HCT116 (cell line): ENCODE measurements around the gene KIF7. TPM values are rescaled to one million over a fixed set of nuclear protein-coding genes. Genes with fewer than 3 reads are reported as not detected.

Experiments
- ATAC-seq: fragments of 200-7000 bp; cut with Tn5 transposase; 2 replicates; pipeline ENCODE4 v1.9.1; 2020; ENCODE audit warnings: mild to moderate bottlenecking, moderate library complexity
- BruUV-seq: library from RNA; stranded (reverse); fragments of 400-500 nt; replicated peaks from 2 replicates; lab custom pipeline; 2021; lab: Mats Ljungman, UMichigan
- CTCF ChIA-PET: fragments of 300-600 bp; sonication (Branson Sonifier 250); formaldehyde crosslinking; loops from one replicate; lab custom pipeline; 2021; ENCODE audit warnings: antibody characterized with exemption; lab: Charles Lee
- POLR2A ChIA-PET: fragments of 300-600, 350-600 bp; sonication (Branson Sonifier 250); formaldehyde crosslinking; loops from one replicate; lab custom pipeline; 2021; ENCODE audit warnings: antibody characterized with exemption; lab: Charles Lee
- RAD21 ChIA-PET, 2 experiments: fragments of 300-600 bp; sonication (Branson Sonifier 250); formaldehyde crosslinking; loops; one replicate each; lab custom pipeline; 2023; ENCODE audit warnings: low total read pairs in 2 of 2; ENCODE audit not compliant: uncharacterized antibody in 2 of 2, unreplicated experiment in 2 of 2, low non-redundant PET in 1 of 2; lab: Charles Lee
- DNase-seq: peaks from one replicate; pipeline ENCODE4 v3.0.0-alpha.2; 2010; ENCODE audit warnings: low read depth, low spot score
- H2AFZ ChIP-seq: fragments of 200-600 bp; shearing (Covaris generic), sonication (generic); 2 replicates; pipeline ENCODE4 v1.6.1; 2017; ENCODE audit warnings: low read depth, mixed run types, mixed read lengths, antibody characterized with exemption, low read length; ENCODE audit not compliant: poor library complexity, severe bottlenecking
- H3K27ac ChIP-seq: 2 replicates; pipeline ENCODE4 v1.5.1; 2012; ENCODE audit warnings: low read depth, low read length
- H3K27me3 ChIP-seq: fragments of 200-600 bp; sonication (generic); 2 replicates; pipeline ENCODE4 v1.6.1; 2016; ENCODE audit warnings: mixed run types, low read length, mixed read lengths; ENCODE audit not compliant: insufficient read depth
- H3K36me3 ChIP-seq, 2 experiments: fragments of 200-500 bp in 1 of 2; fragments of 200-600 bp in 1 of 2; sonication (Bioruptor generic) in 1 of 2; sonication (generic) in 1 of 2; 2 replicates each; pipeline versions ENCODE4 v1.5.1 to v1.6.1; 2014 to 2016; ENCODE audit warnings: low read length in 2 of 2, inconsistent platforms in 1 of 2, mixed read lengths in 1 of 2, mixed run types in 1 of 2; ENCODE audit not compliant: insufficient read depth in 2 of 2, control insufficient read depth in 1 of 2
- H3K4me1 ChIP-seq, 2 experiments: fragments of 200-600 bp in 1 of 2; sonication (generic) in 1 of 2; 2 replicates each; pipeline versions ENCODE4 v1.5.1 to v1.6.1; 2012 to 2017; ENCODE audit warnings: low read length in 2 of 2, inconsistent platforms in 1 of 2, mild to moderate bottlenecking in 1 of 2, mixed read lengths in 1 of 2, mixed run types in 1 of 2, moderate library complexity in 1 of 2; ENCODE audit not compliant: insufficient read depth in 2 of 2, control insufficient read depth in 1 of 2
- H3K4me2 ChIP-seq: fragments of 200-600 bp; sonication (generic); 2 replicates; pipeline ENCODE4 v1.6.1; 2017; ENCODE audit warnings: mixed run types, low read length, mixed read lengths
- H3K4me3 ChIP-seq, 2 experiments: fragments of 200-600 bp in 1 of 2; sonication (generic) in 1 of 2; replicated peaks in 1 of 2; 2 replicates each; pipeline ENCODE4 v1.5.1; 2011 to 2016; ENCODE audit warnings: low read length in 2 of 2, control low read depth in 1 of 2, low read depth in 1 of 2, mild to moderate bottlenecking in 1 of 2, mixed read lengths in 1 of 2, mixed run types in 1 of 2
- H3K79me2 ChIP-seq: fragments of 200-600 bp; sonication (generic); 2 replicates; pipeline ENCODE4 v1.6.1; 2017; ENCODE audit warnings: mild to moderate bottlenecking, mixed run types, low read length, moderate library complexity, mixed read lengths; ENCODE audit not compliant: insufficient read depth
- H3K9ac ChIP-seq: fragments of 200-600 bp; sonication (generic); 2 replicates; pipeline ENCODE4 v1.6.1; 2016; ENCODE audit warnings: low read length, mixed read lengths
- H3K9me2 ChIP-seq: fragments of 200-600 bp; sonication (generic), shearing (Covaris generic); 2 replicates; pipeline ENCODE4 v1.6.1; 2017; ENCODE audit warnings: mixed run types, mild to moderate bottlenecking, moderate library complexity; ENCODE audit not compliant: insufficient read depth
- H3K9me3 ChIP-seq, 2 experiments: fragments of 200-500 bp in 1 of 2; fragments of 200-600 bp in 1 of 2; sonication (Bioruptor generic) in 1 of 2; sonication (generic) in 1 of 2; 2 replicates each; pipeline ENCODE4 v1.6.1; 2014 to 2017; ENCODE audit warnings: low read length in 2 of 2, mixed read lengths in 2 of 2, inconsistent platforms in 1 of 2, low read depth in 1 of 2, mild to moderate bottlenecking in 1 of 2, mixed run types in 1 of 2, moderate library complexity in 1 of 2; ENCODE audit not compliant: control insufficient read depth in 1 of 2, insufficient read depth in 1 of 2
- H4K20me1 ChIP-seq: fragments of 200-600 bp; sonication (generic), shearing (Covaris generic); 2 replicates; pipeline ENCODE4 v1.6.1; 2017; ENCODE audit warnings: mixed run types, mild to moderate bottlenecking, moderate library complexity; ENCODE audit not compliant: insufficient read depth
- CEBPB ChIP-seq: IDR thresholded peaks from 2 replicates; pipeline ENCODE4 v1.6.1; 2012; ENCODE audit warnings: low read depth
- EZH2 ChIP-seq: fragments of 200-600 bp; sonication (generic); IDR thresholded peaks from 2 replicates; pipeline ENCODE4 v1.6.1; 2017; ENCODE audit warnings: antibody characterized with exemption, mixed run types
- EZH2phosphoT487 ChIP-seq: fragments of 200-600 bp; IDR thresholded peaks from 2 replicates; pipeline ENCODE4 v1.6.1; 2018; ENCODE audit warnings: antibody characterized with exemption, borderline replicate concordance
- POLR2A ChIP-seq: IDR thresholded peaks from 2 replicates; pipeline ENCODE4 v1.7.0; 2011; ENCODE audit warnings: borderline replicate concordance; ENCODE audit not compliant: insufficient read depth, insufficient read length; ENCODE audit errors: extremely low read depth
- RAD21 ChIP-seq: IDR thresholded peaks from 2 replicates; pipeline ENCODE4 v1.6.1; 2012; ENCODE audit warnings: low read depth, mild to moderate bottlenecking
- SIN3A ChIP-seq: IDR thresholded peaks from 2 replicates; pipeline ENCODE4 v1.6.1; 2012; ENCODE audit warnings: low read depth
- SP1 ChIP-seq: IDR thresholded peaks from 2 replicates; pipeline ENCODE4 v1.6.1; 2012; ENCODE audit warnings: low read depth
- SRF ChIP-seq: IDR thresholded peaks from 2 replicates; pipeline ENCODE4 v1.6.1; 2012; ENCODE audit warnings: low read depth
- TCF7L2 ChIP-seq: IDR thresholded peaks from 2 replicates; pipeline ENCODE4 v1.7.0; 2011; ENCODE audit warnings: borderline replicate concordance, inconsistent platforms; ENCODE audit not compliant: insufficient read depth, insufficient read length; ENCODE audit errors: extremely low read depth
- intact Hi-C: fragments of 100-400 bp; cut with micrococcal nuclease; formaldehyde crosslinking; loops from 2 replicates; pipeline ENCODE4 v1.10.0; 2022
- total RNA-seq: library from RNA; stranded (reverse); gene quantifications from one replicate; pipeline ENCODE4 v1.2.1, GENCODE V29; 2021; ENCODE audit not compliant: unreplicated experiment
- TF ChIP-seq, protein P1 (sequence below): IDR thresholded peaks from 2 replicates; pipeline ENCODE4 v1.6.1; 2012

The KIF7 gene
- total RNA-seq, 1 experiment from 2014 or later: 0.12 TPM

DNA sequence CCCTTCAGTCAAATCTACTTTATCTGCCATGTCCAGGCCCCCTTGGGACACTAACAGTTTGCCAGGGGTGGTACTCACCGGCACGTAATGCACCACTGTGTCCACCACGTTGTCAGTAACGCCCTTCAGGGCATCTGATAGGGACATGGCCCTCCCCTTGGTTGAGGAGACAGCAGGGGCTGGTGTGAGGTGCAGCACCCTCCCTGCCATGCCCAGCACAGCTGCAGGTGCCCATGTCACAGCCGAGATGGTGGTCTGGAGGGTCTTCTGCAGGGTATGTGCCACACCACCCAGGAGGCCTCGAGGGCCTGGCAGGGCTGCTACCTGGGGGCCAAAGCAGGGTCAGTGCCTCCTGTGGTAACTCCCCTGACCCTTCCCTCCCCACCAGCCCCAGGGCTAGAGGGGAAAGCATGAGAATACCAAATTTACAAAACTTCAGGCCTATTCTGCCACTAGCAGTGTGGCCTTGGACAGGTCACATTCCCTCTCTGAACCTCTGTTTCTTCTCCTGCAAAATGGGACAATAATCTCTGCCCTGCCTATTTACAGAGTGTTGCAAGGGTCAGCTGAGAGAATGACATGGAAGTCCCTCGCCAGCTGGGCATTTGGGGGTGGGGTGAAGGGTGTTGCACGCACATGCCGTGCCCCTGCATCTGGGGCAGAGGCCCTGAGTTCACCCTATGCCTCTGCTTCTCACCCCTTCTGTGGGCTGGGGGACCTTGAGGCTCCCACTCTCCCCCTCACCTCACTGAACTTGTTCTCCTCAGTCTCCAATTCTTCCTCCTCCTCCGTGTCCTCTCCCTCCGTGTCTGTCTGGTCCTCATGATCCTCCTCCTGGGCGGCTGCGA is 11.8 kb upstream of the KIF7 start:
- Histone ChIP-seq H3K9me2 (no peaks in the 10 kb centered on the region), H3K79me2 (no peaks in the 10 kb centered on the region), H3K4me2 (no peak overlapping the region), H3K9ac (no peak overlapping the region), H3K9me3 (no peaks in the 10 kb centered on the region), H3K36me3 (no peaks in the 10 kb centered on the region), H3K4me3 (no peak overlapping the region), H2AFZ (no peak overlapping the region), H4K20me1 (no peaks in the 10 kb centered on the region), H3K27ac (no peak overlapping the region), H3K4me1 (peaks cover 0 to 5% of the 10 kb centered on the region in 2 experiments; a peak in 1 of 4 replicates), H3K27me3 (no peaks in the 10 kb centered on the region)
- POLR2A ChIA-PET: no interaction called here
- RAD21 ChIA-PET: no interaction called here
- ATAC-seq (no peak), DNase-seq (no peak)
- CTCF ChIA-PET: no interaction called here
- BruUV-seq: no TSS peak
- no peak for TF ChIP-seq TCF7L2
- TF ChIP-seq EZH2: no peak
- no peak for TF ChIP-seq RAD21
- TF ChIP-seq SP1: no peak
- no peak for TF ChIP-seq CEBPB
- TF ChIP-seq POLR2A: no peak
- no peak for TF ChIP-seq SIN3A
- no peak for TF ChIP-seq EZH2phosphoT487
- no peak for TF ChIP-seq SRF
- TF ChIP-seq, protein P1, sequence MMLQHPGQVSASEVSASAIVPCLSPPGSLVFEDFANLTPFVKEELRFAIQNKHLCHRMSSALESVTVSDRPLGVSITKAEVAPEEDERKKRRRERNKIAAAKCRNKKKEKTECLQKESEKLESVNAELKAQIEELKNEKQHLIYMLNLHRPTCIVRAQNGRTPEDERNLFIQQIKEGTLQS: no peak
- intact Hi-C loops: no loop called here
